Mesodermal cell (in vitro differentiated cells): ENCODE data around the gene NAALADL2.

Source experiments
- H3K27ac ChIP-seq: 2 replicates; pipeline ENCODE4 v1.7.0; 2013; ENCODE audit warnings: mild to moderate bottlenecking, low read depth, low read length, moderate library complexity; ENCODE audit not compliant: severe bottlenecking
- H3K36me3 ChIP-seq: 2 replicates; pipeline ENCODE4 v1.7.1; 2013; ENCODE audit warnings: mild to moderate bottlenecking, low read length, moderate library complexity; ENCODE audit not compliant: control insufficient read depth, insufficient read depth
- H3K4me1 ChIP-seq: one replicate; pipeline ENCODE4 v1.7.1; 2013; ENCODE audit warnings: mild to moderate bottlenecking, low read length; ENCODE audit not compliant: insufficient read depth, control insufficient read depth, poor library complexity, severe bottlenecking
- H3K4me3 ChIP-seq: 2 replicates; pipeline ENCODE4 v1.7.0; 2013; ENCODE audit warnings: low read length, control low read depth, mild to moderate bottlenecking; ENCODE audit not compliant: insufficient read depth, poor library complexity, severe bottlenecking; ENCODE audit errors: extremely low read depth
- H3K9me3 ChIP-seq: 2 replicates; pipeline ENCODE4 v1.7.1; 2013; ENCODE audit warnings: mild to moderate bottlenecking, low read length, moderate library complexity; ENCODE audit not compliant: control insufficient read depth
- WGBS, 2 experiments: methylation state at CpG; one replicate each; pipeline ENCODE4 v1.1.5; 2013; ENCODE audit warnings: missing lambda C conversion rate in 2 of 2; ENCODE audit not compliant: insufficient coverage in 2 of 2; 5-methylcytosine and 5-hydroxymethylcytosine counted together

NAALADL2 gene

DNA sequence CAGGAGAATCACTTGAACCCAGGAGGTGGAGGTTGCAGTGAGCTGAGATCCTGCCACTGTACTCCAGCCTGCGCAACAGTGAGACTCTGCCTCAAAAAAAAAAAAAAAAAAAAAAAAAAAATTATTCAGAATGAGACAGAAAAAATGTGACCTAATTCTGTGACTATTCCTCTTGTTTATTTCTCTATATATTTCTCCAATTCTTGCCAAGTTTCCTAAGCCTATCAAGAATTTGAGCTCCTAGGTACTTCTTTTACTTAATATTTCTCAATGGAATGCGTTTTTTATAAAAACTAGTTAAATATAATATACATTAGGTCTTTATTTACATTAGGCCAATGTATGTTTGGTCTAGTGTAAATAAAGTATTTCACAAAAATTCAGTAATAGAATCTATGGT is 86.8 kb downstream of the NAALADL2 start:
- no peaks in the 10 kb centered on the region for H3K4me1 ChIP-seq
- H3K27ac ChIP-seq = no peak overlapping the region
- H3K36me3 ChIP-seq = no peaks in the 10 kb centered on the region
- H3K9me3 ChIP-seq = peaks cover 3% of the 10 kb centered on the region
- H3K4me3 ChIP-seq = no peak overlapping the region
- WGBS, 2 experiments = no CpG with 5 or more reads among the region's 2 CpGs

DNA sequence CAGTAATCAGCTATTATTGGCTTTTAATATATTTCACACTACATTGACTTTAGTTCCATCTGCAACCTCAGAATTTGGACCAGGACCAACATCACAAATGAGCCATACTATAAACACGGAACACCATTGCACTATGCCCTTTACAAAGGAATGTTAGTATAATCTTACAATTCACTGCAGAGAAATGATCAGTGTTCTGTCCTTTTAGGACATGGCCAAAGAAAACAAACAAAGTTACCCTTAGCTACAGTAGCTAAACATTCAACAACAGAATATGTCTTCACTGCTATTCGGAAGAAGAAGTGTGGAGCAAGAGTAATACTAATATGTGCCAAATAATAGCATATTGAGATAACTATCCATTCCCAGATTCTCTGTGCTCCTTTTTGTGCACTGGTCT is 90.4 kb downstream of the NAALADL2 start:
- H3K27ac ChIP-seq = no peak overlapping the region
- H3K4me1 ChIP-seq = peaks cover 4% of the 10 kb centered on the region
- no peak overlapping the region for H3K4me3 ChIP-seq
- no peaks in the 10 kb centered on the region for H3K36me3 ChIP-seq
- WGBS, 2 experiments = no CpG with 5 or more reads among the region's 2 CpGs
- H3K9me3 ChIP-seq = no peaks in the 10 kb centered on the region

DNA sequence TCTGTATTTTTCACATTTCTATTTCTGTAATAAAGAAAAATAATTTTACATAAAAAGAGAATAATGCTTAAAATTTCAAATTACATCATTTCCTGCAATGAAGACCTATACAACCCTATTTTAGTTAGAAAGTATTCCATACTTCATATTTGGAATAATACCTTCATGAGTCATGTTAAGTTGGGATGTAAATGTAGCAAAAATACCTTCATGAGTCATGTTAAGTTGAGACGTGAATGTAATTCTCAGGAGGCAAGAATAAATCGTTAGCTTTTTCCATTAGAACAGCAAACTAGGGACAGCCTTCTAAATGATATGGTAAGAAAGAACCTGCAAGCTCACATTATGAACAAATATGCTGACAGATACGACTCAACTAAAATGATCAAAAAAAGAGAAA is 91.9 kb downstream of the NAALADL2 start:
- WGBS, 2 experiments = 50 to 100% methylated on average over 1 of the region's 3 CpGs
- peaks cover 11% of the 10 kb centered on the region for H3K4me1 ChIP-seq
- H3K36me3 ChIP-seq = no peaks in the 10 kb centered on the region
- no peaks in the 10 kb centered on the region for H3K9me3 ChIP-seq
- no peak overlapping the region for H3K27ac ChIP-seq
- no peak overlapping the region for H3K4me3 ChIP-seq

DNA sequence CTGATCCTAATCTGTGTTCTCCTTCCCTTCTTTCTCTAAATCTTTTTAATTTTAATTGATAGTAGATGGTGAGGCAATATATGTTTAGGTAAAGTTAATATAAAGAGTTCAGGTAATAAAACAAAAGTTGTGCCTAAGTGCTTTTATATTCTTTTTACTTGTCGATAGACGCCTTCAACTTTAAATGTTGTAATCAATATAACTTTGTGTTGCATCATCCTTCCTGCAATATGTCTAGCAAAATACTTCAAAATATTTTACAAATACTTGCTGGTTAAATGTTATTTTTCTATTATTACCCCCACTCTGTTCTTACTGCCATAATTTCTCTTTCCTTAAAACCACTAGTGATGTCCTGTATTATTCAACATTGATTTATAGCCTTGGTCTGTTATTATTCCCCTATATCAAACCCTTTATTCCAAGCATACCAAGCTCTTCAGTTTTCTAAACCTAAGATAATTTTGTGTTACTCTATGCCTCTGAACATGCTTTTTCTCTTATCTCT is 92.4 kb downstream of the NAALADL2 start:
- Histone ChIP-seq H3K9me3 (no peaks in the 10 kb centered on the region), H3K27ac (no peak overlapping the region), H3K36me3 (no peaks in the 10 kb centered on the region), H3K4me3 (no peak overlapping the region), H3K4me1 (peaks cover 16% of the 10 kb centered on the region)
- WGBS, 2 experiments = no CpG with 5 or more reads among the region's 2 CpGs

DNA sequence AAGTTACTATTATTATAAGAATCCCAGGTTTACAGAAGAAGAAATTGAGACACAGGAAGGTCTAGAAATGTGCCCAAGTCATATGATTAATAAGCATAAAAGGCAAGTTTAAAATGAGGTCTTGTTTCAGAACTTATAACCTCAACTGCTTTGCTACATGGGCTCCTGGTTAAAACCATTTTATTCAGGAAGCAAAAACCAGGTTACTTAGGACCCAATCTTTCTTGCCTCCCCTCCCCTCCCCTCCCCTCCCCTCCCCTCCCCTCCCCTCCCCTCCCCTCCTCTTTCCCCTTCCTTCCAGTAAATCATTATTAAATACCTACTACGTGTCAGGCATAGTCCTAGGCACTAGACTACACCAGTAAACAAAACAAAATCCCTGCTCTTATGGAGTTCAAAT is 93.9 kb downstream of the NAALADL2 start:
- Histone ChIP-seq H3K4me1 (peaks cover 29% of the 10 kb centered on the region), H3K36me3 (no peaks in the 10 kb centered on the region), H3K27ac (no peak overlapping the region), H3K9me3 (no peaks in the 10 kb centered on the region), H3K4me3 (no peak overlapping the region)
- WGBS, 2 experiments = no CpG with 5 or more reads among the region's 1 CpG

DNA sequence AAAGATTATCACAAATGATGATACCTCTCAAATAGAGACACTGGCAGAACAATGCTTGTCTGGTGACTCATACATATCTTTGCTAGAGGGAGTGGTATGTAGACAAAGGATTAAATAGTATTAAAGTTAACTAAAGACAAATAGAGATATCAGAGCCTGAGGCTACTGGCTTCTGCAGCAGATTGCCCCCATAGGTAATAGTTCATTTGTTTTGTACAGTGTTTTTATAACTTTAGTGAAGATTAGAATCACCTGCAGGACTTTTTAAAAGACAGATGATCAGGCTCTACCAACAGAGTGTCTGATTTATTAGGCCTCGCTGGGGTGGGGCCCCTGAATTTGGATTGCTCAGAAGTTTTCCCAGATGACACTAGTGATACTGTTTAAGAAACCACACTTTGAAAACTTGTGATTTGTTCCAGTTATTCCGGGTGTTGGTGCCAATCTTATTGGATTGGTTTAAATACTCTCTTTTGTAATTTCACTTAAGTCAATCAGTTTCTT is 96.4 kb downstream of the NAALADL2 start:
- no CpG with 5 or more reads among the region's 2 CpGs for WGBS, 2 experiments
- H3K27ac ChIP-seq = no peak overlapping the region

DNA sequence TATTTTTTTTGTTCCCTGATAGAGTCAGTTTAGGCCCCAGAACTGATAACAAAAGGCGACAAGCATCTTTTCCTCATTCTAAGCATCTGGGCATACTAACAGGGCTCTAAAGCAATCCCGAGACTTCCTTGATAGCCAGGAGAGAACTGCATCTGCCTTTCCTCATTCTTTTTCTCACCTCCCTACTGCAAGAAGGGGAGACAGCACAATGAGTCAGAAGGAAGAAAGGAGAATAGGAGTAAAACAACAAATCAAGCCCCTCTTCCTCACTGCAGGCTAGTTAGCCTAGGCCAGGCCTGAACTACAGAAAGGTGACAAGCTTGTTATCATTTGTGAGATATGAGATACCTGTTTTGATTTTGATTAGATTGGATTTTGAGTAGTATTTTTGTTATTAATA is 97.9 kb downstream of the NAALADL2 start:
- no peak overlapping the region for H3K4me3 ChIP-seq
- peaks cover 25% of the 10 kb centered on the region for H3K4me1 ChIP-seq
- H3K36me3 ChIP-seq = no peaks in the 10 kb centered on the region
- 44 to 75% methylated on average over 1 of the region's 2 CpGs for WGBS, 2 experiments
- no peaks in the 10 kb centered on the region for H3K9me3 ChIP-seq
- peak overlapping the region; percentile 30 for H3K27ac ChIP-seq

More for the DNA sequence above, 96.4 kb downstream of the NAALADL2 start:
- Histone ChIP-seq H3K9me3 (no peaks in the 10 kb centered on the region), H3K4me1 (peaks cover 29% of the 10 kb centered on the region), H3K36me3 (no peaks in the 10 kb centered on the region), H3K4me3 (no peak overlapping the region)

DNA sequence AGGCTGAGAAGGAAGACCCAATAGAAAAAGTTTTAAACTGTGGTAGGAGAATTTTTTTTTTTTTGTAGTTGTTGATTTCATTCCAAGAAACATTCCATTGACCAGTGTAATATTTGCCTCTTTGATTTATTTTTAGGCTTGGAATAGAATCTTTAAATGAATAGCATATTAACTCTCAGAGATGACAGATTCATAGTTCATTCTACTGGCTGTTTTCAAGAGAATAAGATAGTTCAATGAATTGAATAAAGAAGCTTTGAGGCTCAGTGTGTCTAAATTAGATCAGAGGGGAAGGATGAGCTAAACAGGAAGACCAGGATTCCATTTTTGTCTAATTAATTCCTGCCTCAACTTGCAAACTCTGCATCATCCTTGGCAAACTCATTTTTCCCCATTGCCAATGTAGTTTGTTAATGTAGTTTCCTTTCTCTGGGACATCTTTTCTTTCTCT is 98.4 kb downstream of the NAALADL2 start:
- Histone ChIP-seq H3K36me3 (no peaks in the 10 kb centered on the region), H3K27ac (peak overlapping the region; percentile 30), H3K4me1 (peaks cover 24% of the 10 kb centered on the region)

DNA sequence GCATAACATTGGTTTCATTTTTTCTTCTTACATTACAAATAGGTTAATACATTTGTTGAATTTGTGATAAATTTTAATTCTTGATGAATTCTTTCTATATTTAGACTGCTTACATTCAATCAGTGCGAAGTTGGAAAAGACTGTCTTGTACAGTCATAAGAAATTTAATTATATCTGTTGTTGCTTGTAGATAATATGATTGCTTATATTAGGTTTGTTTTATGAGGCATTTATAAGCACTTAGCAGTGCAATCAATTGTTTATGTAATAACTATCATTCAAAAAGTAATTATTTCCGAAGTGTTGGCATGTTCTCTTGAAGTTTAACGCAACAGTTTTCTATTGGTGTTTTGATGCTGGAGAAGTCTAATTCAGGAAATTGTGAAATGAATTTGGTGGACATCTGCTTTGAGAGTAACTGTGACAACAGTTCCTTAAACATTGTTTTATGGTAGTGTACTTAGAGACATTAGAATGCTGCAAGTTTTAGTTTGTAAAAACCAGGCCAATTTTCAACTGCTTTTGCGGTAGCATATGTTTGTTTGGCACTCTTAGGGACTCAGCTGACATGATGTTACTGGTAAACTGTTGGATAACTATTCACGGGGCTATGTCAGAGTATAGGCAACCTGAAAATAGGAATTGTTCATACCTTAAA is 99.7 kb downstream of the NAALADL2 start:
- Histone ChIP-seq H3K36me3 (no peaks in the 10 kb centered on the region), H3K9me3 (no peaks in the 10 kb centered on the region), H3K4me1 (peaks cover 24% of the 10 kb centered on the region), H3K27ac (no peak overlapping the region), H3K4me3 (no peak overlapping the region)
- WGBS, 2 experiments = 100% methylated on average over 2 of the region's 5 CpGs

More for the DNA sequence above, 98.4 kb downstream of the NAALADL2 start:
- no peaks in the 10 kb centered on the region for H3K9me3 ChIP-seq
- no peak overlapping the region for H3K4me3 ChIP-seq

DNA sequence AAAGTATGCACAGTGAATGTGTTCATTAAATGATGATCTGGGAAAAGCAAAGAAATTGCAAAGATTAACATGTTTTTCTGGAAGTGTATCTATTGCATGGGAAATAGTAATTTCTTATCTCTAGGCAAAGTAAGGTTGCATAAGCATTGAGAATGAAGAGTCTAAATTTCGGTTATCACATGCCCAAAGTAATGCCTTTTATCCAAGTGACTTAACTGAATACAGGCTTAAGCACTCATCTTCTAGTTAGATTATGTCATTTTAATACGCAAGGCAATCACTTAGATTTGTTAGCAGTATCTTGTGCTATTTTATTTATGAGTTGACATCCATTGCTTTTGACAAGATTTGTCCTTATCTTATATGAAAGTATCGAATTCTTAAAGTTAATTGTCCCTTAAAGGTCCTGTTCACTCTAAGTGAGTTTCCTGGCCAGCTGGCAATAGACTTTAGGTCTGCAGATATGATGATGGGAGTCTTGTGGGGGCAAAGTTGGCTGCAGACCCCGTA is 100.5 kb downstream of the NAALADL2 start:
- Histone ChIP-seq H3K4me3 (no peak overlapping the region), H3K36me3 (no peaks in the 10 kb centered on the region), H3K9me3 (no peaks in the 10 kb centered on the region), H3K27ac (no peak overlapping the region), H3K4me1 (peaks cover 24% of the 10 kb centered on the region)
- WGBS, 2 experiments = 89 to 93% methylated on average over 3 of the region's 4 CpGs

DNA sequence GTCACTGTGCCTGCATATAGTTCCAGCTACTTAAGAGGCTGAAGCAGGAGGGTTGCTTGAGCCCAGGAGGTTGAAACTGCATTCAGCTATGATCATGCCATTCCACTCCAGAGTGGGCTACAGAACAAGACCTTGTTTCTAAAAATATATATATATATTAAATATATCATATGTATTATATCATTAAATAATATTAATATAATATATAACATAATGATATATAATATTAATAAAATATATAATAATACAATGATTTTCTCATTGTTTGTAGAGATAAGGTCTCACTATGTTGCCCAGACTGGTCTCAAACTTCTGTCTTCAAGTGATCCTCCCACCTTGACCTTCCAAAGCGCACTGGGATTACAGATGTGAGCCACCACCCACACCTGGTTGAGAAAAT is 101.8 kb downstream of the NAALADL2 start:
- Histone ChIP-seq H3K36me3 (no peaks in the 10 kb centered on the region), H3K4me1 (peaks cover 19% of the 10 kb centered on the region), H3K27ac (no peak overlapping the region), H3K9me3 (no peaks in the 10 kb centered on the region), H3K4me3 (no peak overlapping the region)
- no CpG with 5 or more reads among the region's 1 CpG for WGBS, 2 experiments
